NCI-H2107 treated with DMSO at 0.1 percent for 48 hours (cell line): Measurements from ENCODE around the gene AMN.

ENCODE experiments used
- DNase-seq: peaks from one replicate; lab custom pipeline; 2025; ENCODE audit not compliant: unreplicated experiment; lab: John Stamatoyannopoulos, UW

The AMN gene

GRCh38 chr14:102942069-102942468 is 19.6 kb downstream of the AMN start:
- DNase-seq: no peak

- no peak for DNase-seq
Measured at GRCh38 chr14:102943454-102943853, 21.0 kb downstream of the AMN start.

GRCh38 chr14:102943979-102944378 is 21.5 kb downstream of the AMN start:
- DNase-seq: no peak

- no peak for DNase-seq
Measured at GRCh38 chr14:102944448-102945330, 22.2 kb downstream of the AMN start.

- DNase-seq: no peak
Measured at GRCh38 chr14:102945346-102946130, 23.1 kb downstream of the AMN start.

GRCh38 chr14:102947321-102948103 is 25.0 kb downstream of the AMN start:
- no peak for DNase-seq

- DNase-seq: no peak
Measured at GRCh38 chr14:102948698-102949061, 26.2 kb downstream of the AMN start.

GRCh38 chr14:102949062-102949800 is 26.8 kb downstream of the AMN start:
- DNase-seq: no peak

- DNase-seq: no peak
Measured at GRCh38 chr14:102949801-102950451, 27.5 kb downstream of the AMN start.

GRCh38 chr14:102951034-102951433 is 28.6 kb downstream of the AMN start:
- no peak for DNase-seq

- DNase-seq: no peak
Measured at GRCh38 chr14:102951799-102952198, 29.3 kb downstream of the AMN start.

- no peak for DNase-seq
Measured at GRCh38 chr14:102952276-102952675, 29.8 kb downstream of the AMN start.

GRCh38 chr14:102953100-102953499 is 30.6 kb downstream of the AMN start:
- DNase-seq: no peak

GRCh38 chr14:102954081-102954789 is 31.8 kb downstream of the AMN start:
- no peak for DNase-seq

- no peak for DNase-seq
Measured at GRCh38 chr14:102955636-102956408, 33.4 kb downstream of the AMN start.

GRCh38 chr14:102957222-102957621 is 34.8 kb downstream of the AMN start:
- DNase-seq: no peak

- DNase-seq: no peak
Measured at GRCh38 chr14:102958461-102958860, 36.0 kb downstream of the AMN start.

- DNase-seq: no peak
Measured at GRCh38 chr14:102962111-102962627, 39.7 kb downstream of the AMN start.
